ENCODE measurements around the gene SLAIN1. TPM values are rescaled to one million over a fixed set of nuclear protein-coding genes. Genes with fewer than 3 reads are reported as not detected.

The SLAIN1 gene
- total and polyA plus RNA-seq, 2 of the 4 experiments (the other 2 are of a cell fraction) = 0.29 to 0.36 TPM

GRCh38 chr13:77810878-77811277 lies 113.4 kb downstream of the SLAIN1 start:
- dilution Hi-C loops (cut with HindIII; ENCODE audit: low sequenced_read_pairs, unreplicated experiment) = no loop called here
- WGBS, 2 experiments (ENCODE audit: extremely low coverage in 2 of 2, insufficient read length in 1 of 2) = no CpG with 5 or more reads among the region's 3 CpGs

More at GRCh38 chr13:77810878-77811277, 113.4 kb downstream of the SLAIN1 start:
- Histone ChIP-seq H3K79me1 (ENCODE audit: low read depth in 1 of 2, low read length in 2 of 2) (no peaks in the 10 kb centered on the region), H2AK5ac (ENCODE audit: low read depth, low read length) (no peak overlapping the region), H4K5ac (ENCODE audit: low read depth, low read length) (no peak overlapping the region), H4K20me1 (ENCODE audit: insufficient read depth, low read length) (no peaks in the 10 kb centered on the region), H3K36me3 (ENCODE audit: control insufficient read depth, insufficient read depth, low read length) (no peaks in the 10 kb centered on the region), H2BK15ac (ENCODE audit: low read depth, low read length) (no peak overlapping the region), H3K4me1 (ENCODE audit: control insufficient read depth, insufficient read depth, low read length) (no peaks in the 10 kb centered on the region), H3K9ac (ENCODE audit: low read depth, low read length) (no peak overlapping the region), H4K8ac (ENCODE audit: low read depth in 2 of 2, low read length in 2 of 2) (no peak overlapping the region), H2AK9ac (replicated peaks; ENCODE audit: low read depth, low read length, poor library complexity) (no peak overlapping the region), H3K18ac (ENCODE audit: low read depth, low read length) (no peak overlapping the region), H3K14ac (replicated peaks; ENCODE audit: low read depth, low read length) (no peak overlapping the region), H2BK5ac (ENCODE audit: low read depth, low read length, poor library complexity, severe bottlenecking) (no peak overlapping the region), H2BK20ac (ENCODE audit: low read depth, low read length) (no peak overlapping the region), H3K56ac (ENCODE audit: extremely low read depth, insufficient read depth, low read length) (no peak overlapping the region), H3K27me3 (ENCODE audit: control insufficient read depth, insufficient read depth, low read length) (no peaks in the 10 kb centered on the region; the same call in 1 of the 2 replicates), H3K23ac (ENCODE audit: low read depth, low read length) (no peak overlapping the region), H3K27ac (ENCODE audit: insufficient read depth, low read length) (no peak overlapping the region), H2BK120ac (ENCODE audit: low read depth, low read length) (no peak overlapping the region), H4K91ac (ENCODE audit: insufficient read depth, low read depth, low read length) (no peak overlapping the region), H3K9me3 (ENCODE audit: control insufficient read depth, insufficient read depth, low read length) (no peaks in the 10 kb centered on the region), H3K9me1 (ENCODE audit: insufficient read depth, low read length) (no peaks in the 10 kb centered on the region), H3K4me2 (ENCODE audit: low read depth, low read length) (no peak overlapping the region), H3K4me3 (ENCODE audit: insufficient read depth, low read depth, low read length) (no peak overlapping the region), H2AFZ (replicated peaks; ENCODE audit: low read length, poor library complexity) (no peak overlapping the region), H3K4ac (ENCODE audit: low read depth, low read length) (no peak overlapping the region)
- in situ Hi-C loops (cut with MboI; ENCODE audit: low sequenced_read_pairs) (no loop called here), intact Hi-C loops (cut with micrococcal nuclease) (loop anchor here (1.0 to 2.0 kb wide), 2 partner anchors 108 to 310 kb away; partner anchors contain the start of gene EDNRB)
- POLR2A ChIA-PET (ENCODE audit: unreplicated experiment) = no interaction called here
- CTCF ChIA-PET = interaction anchor here (0.7 to 1.9 kb wide), 8 partner anchors 8 to 315 kb away, joined by 3 to 14 read pairs (median 3); partner anchors contain the start of gene EDNRB
- ATAC-seq (ENCODE audit: low read depth) (no peak), DNase-seq (no peak)
- BruUV-seq (replicated peaks) = no TSS peak
- TF ChIP-seq USF2 (IDR thresholded peaks at IDR 0.05; ENCODE audit: low read depth, low read length) (no peak), MXI1 (IDR thresholded peaks at IDR 0.05; ENCODE audit: borderline replicate concordance, low read depth, low read length) (no peak), POLR2A (IDR thresholded peaks at IDR 0.05; ENCODE audit: low read depth, low read length) (no peak), CTCF (conservative IDR thresholded peaks at IDR 0.05; ENCODE audit: low read depth, low read length) (no peak), MAZ (IDR thresholded peaks at IDR 0.05; ENCODE audit: borderline replicate concordance, low read depth, low read length) (no peak), SMC3 (IDR thresholded peaks at IDR 0.05; ENCODE audit: low read depth, low read length) (no peak), NFE2L2 (IDR thresholded peaks at IDR 0.05; ENCODE audit: low read depth, low read length) (no peak)
